Prostate gland (tissue), 2 donors: ENCODE measurements around the gene SLIT1. TPM values are rescaled to one million over a fixed set of nuclear protein-coding genes. Genes with fewer than 3 reads are reported as not detected.

Experiments used
- DNase-seq: peaks from one replicate; pipeline ENCODE4 v3.0.0-alpha.2; 2019; ENCODE audit warnings: low spot score
- H3K27ac ChIP-seq, 2 donors: fragments of 200-600 bp; sonication (generic); 2 replicates each; pipeline ENCODE4 v1.5.1; 2017 to 2019
- H3K27me3 ChIP-seq: fragments of 200-600 bp; sonication (generic); replicated peaks from 2 replicates; pipeline ENCODE4 v1.5.1; 2019; ENCODE audit not compliant: insufficient read depth
- H3K36me3 ChIP-seq, 2 donors: fragments of 200-600 bp; sonication (generic); 1 replicate in 1 of 2; 2 replicates in 1 of 2; pipeline versions ENCODE4 v1.5.1 to v1.8.1; 2017 to 2019
- H3K4me1 ChIP-seq: fragments of 200-600 bp; sonication (generic); replicated peaks from 2 replicates; pipeline ENCODE4 v1.5.1; 2019
- H3K4me3 ChIP-seq, 2 donors: fragments of 200-600 bp; sonication (generic); 2 replicates each; pipeline ENCODE4 v1.5.1; 2017 to 2019
- H3K9me3 ChIP-seq: fragments of 200-600 bp; sonication (generic); 2 replicates; pipeline ENCODE4 v1.5.1; 2017
- POLR2A ChIP-seq: fragments of 450-650 bp; IDR thresholded peaks from one replicate; pipeline ENCODE4 v1.6.1; 2016; ENCODE audit warnings: antibody characterized with exemption, mild to moderate bottlenecking
- POLR2AphosphoS5 ChIP-seq: sonication (generic); formaldehyde crosslinking; IDR thresholded peaks from one replicate; pipeline ENCODE4 v1.6.1; 2017; ENCODE audit warnings: antibody characterized with exemption
- WGBS: methylation state at CpG from one replicate; pipeline ENCODE4 v1.1.5; 2018; 5-methylcytosine and 5-hydroxymethylcytosine counted together
- intact Hi-C: fragments of 100-400 bp; cut with DNase I; formaldehyde crosslinking; loops from one replicate; pipeline ENCODE4 v1.14.2; 2022
- total RNA-seq, 2 donors: library from RNA; depleted of rRNA; stranded (reverse); fragments of >200 nt; gene quantifications; one replicate each; pipeline ENCODE4 v1.1.0, GENCODE V29; 2016
- TF ChIP-seq, protein P1 (sequence below), 4 experiments: fragments of 200-600 bp in 2 of 4; fragments of 450-650 bp in 2 of 4; sonication (generic) in 2 of 4; IDR thresholded peaks; 1 replicate in 3 of 4; 2 replicates in 1 of 4; pipeline ENCODE4 v1.5.1; 2016 to 2019; ENCODE audit warnings: antibody characterized with exemption in 4 of 4, mild to moderate bottlenecking in 2 of 4, moderate library complexity in 2 of 4

Gene SLIT1
- total RNA-seq, 2 donors from 2014 or later = 0.59 to 0.91 TPM

DNA sequence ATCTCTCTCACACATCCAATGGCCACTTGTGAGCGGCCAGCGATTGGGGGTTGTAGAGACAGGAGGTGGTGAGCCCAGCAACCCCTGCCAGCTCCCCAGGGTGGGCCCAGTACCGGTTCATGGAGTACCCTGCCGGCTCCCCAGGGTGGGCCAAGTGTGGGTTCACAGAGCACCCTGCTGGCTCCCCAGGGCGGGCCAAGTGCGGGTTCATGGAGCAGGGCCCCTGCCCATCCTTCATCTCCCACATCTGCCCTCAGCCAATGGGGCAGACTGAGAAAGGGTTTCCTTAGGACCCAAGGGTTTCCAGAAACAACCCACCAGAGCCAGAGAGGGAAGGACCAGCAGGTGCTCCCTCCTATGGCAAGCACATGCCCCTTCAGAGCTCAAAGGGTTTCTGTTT is 21.4 kb upstream of the SLIT1 start:
- no peak overlapping the region for H3K4me3 ChIP-seq
- no peaks in the 10 kb centered on the region for H3K4me1 ChIP-seq
- H3K36me3 ChIP-seq = no peaks in the 10 kb centered on the region
- intact Hi-C loops = no loop called here
- no peak overlapping the region for H3K27ac ChIP-seq
- no peak for DNase-seq
- 94% methylated on average over 6 of the region's 6 CpGs for WGBS
- no peaks in the 10 kb centered on the region for H3K27me3 ChIP-seq
- H3K9me3 ChIP-seq = no peaks in the 10 kb centered on the region
- TF ChIP-seq, protein P1, sequence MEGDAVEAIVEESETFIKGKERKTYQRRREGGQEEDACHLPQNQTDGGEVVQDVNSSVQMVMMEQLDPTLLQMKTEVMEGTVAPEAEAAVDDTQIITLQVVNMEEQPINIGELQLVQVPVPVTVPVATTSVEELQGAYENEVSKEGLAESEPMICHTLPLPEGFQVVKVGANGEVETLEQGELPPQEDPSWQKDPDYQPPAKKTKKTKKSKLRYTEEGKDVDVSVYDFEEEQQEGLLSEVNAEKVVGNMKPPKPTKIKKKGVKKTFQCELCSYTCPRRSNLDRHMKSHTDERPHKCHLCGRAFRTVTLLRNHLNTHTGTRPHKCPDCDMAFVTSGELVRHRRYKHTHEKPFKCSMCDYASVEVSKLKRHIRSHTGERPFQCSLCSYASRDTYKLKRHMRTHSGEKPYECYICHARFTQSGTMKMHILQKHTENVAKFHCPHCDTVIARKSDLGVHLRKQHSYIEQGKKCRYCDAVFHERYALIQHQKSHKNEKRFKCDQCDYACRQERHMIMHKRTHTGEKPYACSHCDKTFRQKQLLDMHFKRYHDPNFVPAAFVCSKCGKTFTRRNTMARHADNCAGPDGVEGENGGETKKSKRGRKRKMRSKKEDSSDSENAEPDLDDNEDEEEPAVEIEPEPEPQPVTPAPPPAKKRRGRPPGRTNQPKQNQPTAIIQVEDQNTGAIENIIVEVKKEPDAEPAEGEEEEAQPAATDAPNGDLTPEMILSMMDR (IDR thresholded peaks at IDR 0.05) = no peak
- TF ChIP-seq POLR2AphosphoS5 = no peak
- TF ChIP-seq POLR2A = no peak

GRCh38 chr10:97204826-97205679 is 19.3 kb upstream of the SLIT1 start:
- no peak for DNase-seq
- H3K36me3 ChIP-seq = no peaks in the 10 kb centered on the region
- no peaks in the 10 kb centered on the region for H3K4me1 ChIP-seq
- 93% methylated on average over 14 of the region's 14 CpGs for WGBS
- TF ChIP-seq POLR2AphosphoS5 (no peak), POLR2A (no peak)
- TF ChIP-seq, protein P1 (IDR thresholded peaks at IDR 0.05) = no peak
- intact Hi-C loops = no loop called here
- no peaks in the 10 kb centered on the region for H3K27me3 ChIP-seq
- H3K4me3 ChIP-seq = no peak overlapping the region
- H3K27ac ChIP-seq = no peak overlapping the region
- H3K9me3 ChIP-seq = no peaks in the 10 kb centered on the region

DNA sequence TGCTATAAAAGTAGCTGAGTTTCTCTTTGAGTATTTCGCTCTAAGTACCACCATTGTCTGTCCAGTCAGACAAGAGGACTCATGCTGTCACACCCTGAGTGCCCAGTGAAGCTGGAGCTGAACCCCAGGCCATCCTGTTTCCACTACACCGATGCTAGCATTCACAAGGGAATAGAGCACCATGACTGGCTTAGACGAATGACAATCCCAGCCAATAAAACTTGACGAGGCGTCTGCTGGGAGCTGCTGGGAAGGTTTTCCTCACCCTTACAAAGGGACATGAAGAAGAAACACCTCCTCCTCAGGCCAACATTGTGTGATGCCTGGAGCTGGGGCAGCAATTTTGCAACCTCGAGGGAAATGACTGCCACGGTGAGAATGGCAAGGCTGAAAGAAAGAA is 17.5 kb upstream of the SLIT1 start:
- DNase-seq = no peak
- 85% methylated on average over 7 of the region's 7 CpGs for WGBS
- Histone ChIP-seq H3K4me3 (no peak overlapping the region), H3K36me3 (no peaks in the 10 kb centered on the region), H3K4me1 (no peaks in the 10 kb centered on the region), H3K9me3 (no peaks in the 10 kb centered on the region), H3K27me3 (no peaks in the 10 kb centered on the region), H3K27ac (no peak overlapping the region)
- TF ChIP-seq POLR2A = no peak
- no peak for TF ChIP-seq POLR2AphosphoS5
- TF ChIP-seq, protein P1 (IDR thresholded peaks at IDR 0.05) = no peak
- intact Hi-C loops = no loop called here

- no peaks in the 10 kb centered on the region for H3K27me3 ChIP-seq
- intact Hi-C loops = no loop called here
- no peak for DNase-seq
- 44% methylated on average over 6 of the region's 6 CpGs for WGBS
- no peaks in the 10 kb centered on the region for H3K4me1 ChIP-seq
- TF ChIP-seq POLR2A = no peak
- TF ChIP-seq, protein P1 (IDR thresholded peaks at IDR 0.05) = no peak
- TF ChIP-seq POLR2AphosphoS5 = no peak
- no peaks in the 10 kb centered on the region for H3K36me3 ChIP-seq
- no peaks in the 10 kb centered on the region for H3K9me3 ChIP-seq
- H3K4me3 ChIP-seq = no peak overlapping the region
- H3K27ac ChIP-seq = no peak overlapping the region
These were observed 14.9 kb upstream of the SLIT1 start for GRCh38 chr10:97200616-97201015.

- no peaks in the 10 kb centered on the region for H3K9me3 ChIP-seq
- intact Hi-C loops = no loop called here
- H3K4me1 ChIP-seq = no peaks in the 10 kb centered on the region
- no peak overlapping the region for H3K27ac ChIP-seq
- WGBS = 59% methylated on average over 3 of the region's 3 CpGs
- H3K27me3 ChIP-seq = no peaks in the 10 kb centered on the region
- DNase-seq = no peak
- no peaks in the 10 kb centered on the region for H3K36me3 ChIP-seq
- no peak overlapping the region for H3K4me3 ChIP-seq
- TF ChIP-seq POLR2AphosphoS5 = no peak
These were observed 13.4 kb upstream of the SLIT1 start for GRCh38 chr10:97199152-97199551.
